Caco-2 (cell line): ENCODE measurements around the gene CFB. TPM values are rescaled to one million over a fixed set of nuclear protein-coding genes. Genes with fewer than 3 reads are reported as not detected.
"Not testable (repeated sequence)": the region's sequence is repeated elsewhere in the genome, so short reads cannot be mapped to it uniquely, and the experiment has no call there.

Source experiments
- BruUV-seq: library from RNA; stranded (reverse); fragments of 400-500 nt; replicated peaks from 2 replicates; lab custom pipeline; 2021; lab: Mats Ljungman, UMichigan
- CTCF ChIA-PET: fragments of 300-600 bp; sonication (Branson Sonifier 250); formaldehyde crosslinking; loops from one replicate; lab custom pipeline; 2022; ENCODE audit warnings: antibody characterized with exemption; lab: Charles Lee
- POLR2A ChIA-PET: fragments of 300-600 bp; sonication (Branson Sonifier 250); formaldehyde crosslinking; loops from one replicate; lab custom pipeline; 2022; ENCODE audit warnings: antibody characterized with exemption; lab: Charles Lee
- DNase-seq, 2 experiments: peaks; one replicate each; pipeline versions ENCODE4 v3.0.0 to v3.0.0-alpha.2; 2020 to 2022
- H3K27me3 ChIP-seq: replicated peaks from 2 replicates; pipeline ENCODE4 v1.6.0; 2011; ENCODE audit warnings: low read length; ENCODE audit not compliant: control insufficient read depth, insufficient read depth
- H3K36me3 ChIP-seq: 2 replicates; pipeline ENCODE4 v1.5.1; 2011; ENCODE audit warnings: low read length; ENCODE audit not compliant: control insufficient read depth, insufficient read depth
- H3K4me1 ChIP-seq: fragments of 250-450 bp; sonication (Bioruptor Pico); 2 replicates; pipeline ENCODE4 v1.5.1; 2020; ENCODE audit warnings: mild to moderate bottlenecking
- H3K4me3 ChIP-seq: 2 replicates; pipeline ENCODE4 v1.5.1; 2011; ENCODE audit warnings: low read depth, mild to moderate bottlenecking, control low read depth, low read length
- H3K9me3 ChIP-seq: fragments of 250-450 bp; sonication (Bioruptor Pico); 2 replicates; pipeline ENCODE4 v1.5.1; 2020; ENCODE audit warnings: mild to moderate bottlenecking, moderate library complexity
- H3K27ac Mint-ChIP-seq: one replicate; pipeline ENCODE4 v1.8.0; 2022; ENCODE audit warnings: mixed read lengths; ENCODE audit not compliant: unreplicated experiment
- H3K27me3 Mint-ChIP-seq: one replicate; pipeline ENCODE4 v1.8.0; 2022; ENCODE audit warnings: mixed read lengths; ENCODE audit not compliant: insufficient read depth, unreplicated experiment
- H3K36me3 Mint-ChIP-seq: one replicate; pipeline ENCODE4 v1.8.0; 2022; ENCODE audit warnings: mild to moderate bottlenecking, mixed read lengths; ENCODE audit not compliant: insufficient read depth, unreplicated experiment
- H3K4me1 Mint-ChIP-seq: one replicate; pipeline ENCODE4 v1.8.0; 2022; ENCODE audit warnings: low read depth, mixed read lengths; ENCODE audit not compliant: unreplicated experiment
- H3K4me3 Mint-ChIP-seq: one replicate; pipeline ENCODE4 v1.8.0; 2022; ENCODE audit warnings: mild to moderate bottlenecking, moderate library complexity, mixed read lengths; ENCODE audit not compliant: unreplicated experiment
- H3K9me3 Mint-ChIP-seq: one replicate; pipeline ENCODE4 v1.8.0; 2022; ENCODE audit warnings: mixed read lengths; ENCODE audit not compliant: unreplicated experiment
- intact Hi-C: fragments of 100-400 bp; cut with micrococcal nuclease; formaldehyde crosslinking; loops from one replicate; pipeline ENCODE4 v1.10.0; 2022; ENCODE audit not compliant: unreplicated experiment
- total RNA-seq: library from RNA; stranded (reverse); gene quantifications from 2 replicates; pipeline ENCODE4 v1.2.3, GENCODE V29; 2022
- TF ChIP-seq, protein P1 (sequence below), 2 experiments: fragments of 200-600 bp in 1 of 2; IDR thresholded peaks; 1 replicate in 1 of 2; 2 replicates in 1 of 2; pipeline versions ENCODE4 v1.5.1 to v1.8.0; 2011 to 2022; ENCODE audit warnings: antibody characterized with exemption in 1 of 2, control low read depth in 1 of 2, inconsistent platforms in 1 of 2, low read depth in 1 of 2, low read length in 1 of 2, mild to moderate bottlenecking in 1 of 2, moderate library complexity in 1 of 2; ENCODE audit not compliant: insufficient read depth in 1 of 2, severe bottlenecking in 1 of 2, unreplicated experiment in 1 of 2

CFB gene
- total RNA-seq, 1 experiment from 2014 or later: 32.1 TPM

DNA sequence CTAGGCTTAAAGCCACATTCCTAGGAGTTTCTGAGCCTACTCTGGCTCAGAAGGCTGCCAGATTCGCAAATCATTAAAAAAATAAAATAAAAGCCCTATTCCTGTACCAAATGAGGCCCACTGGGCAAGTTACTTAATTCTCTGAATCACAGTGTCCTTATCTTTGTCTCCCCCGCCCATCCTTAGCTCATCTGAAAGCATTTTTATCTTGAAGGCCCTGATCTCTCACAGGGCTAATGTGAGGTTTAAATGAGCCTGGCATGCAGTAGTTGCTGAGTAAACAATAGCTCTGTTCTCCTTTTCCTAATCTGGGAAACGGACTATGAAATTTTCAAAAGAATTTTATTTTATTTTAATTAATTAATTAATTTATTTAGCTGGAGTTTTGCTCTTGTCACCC is 41.9 kb upstream of the CFB start:
- CTCF ChIA-PET: interaction anchor here (1.0 kb wide), 1 partner anchor 49 kb away, joined by 3 read pairs; no protein-coding TSS in a partner anchor
- intact Hi-C loops: loop anchor here (2.0 to 5.0 kb wide), 2 partner anchors 37 to 213 kb away; no protein-coding TSS in a partner anchor
- no peaks in the 10 kb centered on the region for H3K9me3 ChIP-seq
- Mint-ChIP-seq H3K36me3 (peaks cover 23% of the 10 kb centered on the region), H3K4me1 (peaks cover 18% of the 10 kb centered on the region), H3K4me3 (no peak overlapping the region), H3K27ac (no peak overlapping the region), H3K9me3 (no peaks in the 10 kb centered on the region), H3K27me3 (no peaks in the 10 kb centered on the region)
- no peaks in the 10 kb centered on the region for H3K27me3 ChIP-seq
- H3K36me3 ChIP-seq: no peaks in the 10 kb centered on the region
- POLR2A ChIA-PET: no interaction called here
- no peak overlapping the region for H3K4me3 ChIP-seq
- TF ChIP-seq, protein P1, sequence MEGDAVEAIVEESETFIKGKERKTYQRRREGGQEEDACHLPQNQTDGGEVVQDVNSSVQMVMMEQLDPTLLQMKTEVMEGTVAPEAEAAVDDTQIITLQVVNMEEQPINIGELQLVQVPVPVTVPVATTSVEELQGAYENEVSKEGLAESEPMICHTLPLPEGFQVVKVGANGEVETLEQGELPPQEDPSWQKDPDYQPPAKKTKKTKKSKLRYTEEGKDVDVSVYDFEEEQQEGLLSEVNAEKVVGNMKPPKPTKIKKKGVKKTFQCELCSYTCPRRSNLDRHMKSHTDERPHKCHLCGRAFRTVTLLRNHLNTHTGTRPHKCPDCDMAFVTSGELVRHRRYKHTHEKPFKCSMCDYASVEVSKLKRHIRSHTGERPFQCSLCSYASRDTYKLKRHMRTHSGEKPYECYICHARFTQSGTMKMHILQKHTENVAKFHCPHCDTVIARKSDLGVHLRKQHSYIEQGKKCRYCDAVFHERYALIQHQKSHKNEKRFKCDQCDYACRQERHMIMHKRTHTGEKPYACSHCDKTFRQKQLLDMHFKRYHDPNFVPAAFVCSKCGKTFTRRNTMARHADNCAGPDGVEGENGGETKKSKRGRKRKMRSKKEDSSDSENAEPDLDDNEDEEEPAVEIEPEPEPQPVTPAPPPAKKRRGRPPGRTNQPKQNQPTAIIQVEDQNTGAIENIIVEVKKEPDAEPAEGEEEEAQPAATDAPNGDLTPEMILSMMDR (IDR thresholded peaks at IDR 0.05; ENCODE audit: insufficient read depth in 1 of 2, low read depth in 1 of 2, low read length in 1 of 2, severe bottlenecking in 1 of 2, unreplicated experiment in 1 of 2): no peak
- DNase-seq: no peak
- BruUV-seq: no TSS peak
- H3K4me1 ChIP-seq: peaks cover 19% of the 10 kb centered on the region

DNA sequence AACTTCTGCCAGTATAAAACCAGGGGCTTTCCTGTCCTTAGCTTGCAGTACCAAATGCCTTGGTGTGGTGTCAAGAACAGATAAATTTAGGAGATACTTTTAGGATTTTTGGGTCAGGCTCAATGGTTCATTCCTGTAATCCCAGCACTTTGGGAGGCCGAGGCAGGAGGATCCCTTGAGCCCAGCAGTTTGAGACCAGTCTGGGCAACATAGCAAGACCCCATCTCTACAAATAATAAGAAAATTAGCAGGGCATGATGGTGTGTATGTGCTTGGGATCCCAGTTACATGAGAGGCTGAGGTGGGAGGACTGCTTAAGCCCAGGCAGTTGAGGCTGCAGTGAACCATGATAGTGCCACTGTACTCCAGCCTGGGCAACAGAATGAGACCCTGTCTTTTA is 40.9 kb upstream of the CFB start:
- no peak overlapping the region for H3K27ac Mint-ChIP-seq
- Histone ChIP-seq H3K9me3 (no peaks in the 10 kb centered on the region), H3K4me1 (peaks cover 19% of the 10 kb centered on the region), H3K27me3 (no peaks in the 10 kb centered on the region), H3K36me3 (no peaks in the 10 kb centered on the region), H3K4me3 (no peak overlapping the region)
- H3K36me3 Mint-ChIP-seq: peaks cover 16% of the 10 kb centered on the region
- no peak for DNase-seq
- POLR2A ChIA-PET: interaction anchor here (0.5 kb wide), 1 partner anchor 8 kb away, joined by 3 read pairs; the partner anchor contains the start of gene EHMT2
- H3K27me3 Mint-ChIP-seq: no peaks in the 10 kb centered on the region
- no peak overlapping the region for H3K4me3 Mint-ChIP-seq
- H3K4me1 Mint-ChIP-seq: peaks cover 10% of the 10 kb centered on the region
- intact Hi-C loops: no loop called here
- no peaks in the 10 kb centered on the region for H3K9me3 Mint-ChIP-seq
- TF ChIP-seq, protein P1 (IDR thresholded peaks at IDR 0.05; ENCODE audit: insufficient read depth in 1 of 2, low read depth in 1 of 2, low read length in 1 of 2, severe bottlenecking in 1 of 2, unreplicated experiment in 1 of 2): no peak
- CTCF ChIA-PET: no interaction called here
- BruUV-seq: no TSS peak

DNA sequence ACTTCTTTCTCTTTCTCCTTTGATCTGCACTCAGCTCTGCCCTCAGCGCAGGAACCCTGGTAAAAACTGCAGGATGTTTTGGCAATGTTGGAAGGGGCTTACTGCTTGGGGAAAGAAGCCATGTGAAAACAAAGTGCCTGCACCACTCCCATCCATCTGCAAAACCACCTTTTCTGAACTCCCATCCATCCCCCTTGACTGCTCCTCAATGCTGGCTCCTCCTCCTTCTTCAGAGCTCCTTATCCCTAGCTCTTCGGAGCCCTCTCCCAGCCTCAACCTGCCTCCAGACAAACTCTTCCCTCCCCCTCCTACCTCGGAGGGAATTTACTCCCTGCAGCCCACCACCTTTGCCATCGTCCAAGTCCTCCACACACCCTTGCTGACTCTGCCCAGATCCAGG is 39.8 kb upstream of the CFB start:
- peaks cover 10% of the 10 kb centered on the region for H3K4me1 Mint-ChIP-seq
- TF ChIP-seq, protein P1 (IDR thresholded peaks at IDR 0.05; ENCODE audit: insufficient read depth in 1 of 2, low read depth in 1 of 2, low read length in 1 of 2, severe bottlenecking in 1 of 2, unreplicated experiment in 1 of 2): no peak
- no peaks in the 10 kb centered on the region for H3K9me3 ChIP-seq
- H3K4me3 Mint-ChIP-seq: no peak overlapping the region
- peaks cover 16% of the 10 kb centered on the region for H3K4me1 ChIP-seq
- no peaks in the 10 kb centered on the region for H3K27me3 ChIP-seq
- POLR2A ChIA-PET: no interaction called here
- H3K4me3 ChIP-seq: no peak overlapping the region
- no peaks in the 10 kb centered on the region for H3K9me3 Mint-ChIP-seq
- CTCF ChIA-PET: interaction anchor here (1.1 to 2.4 kb wide), 2 partner anchors 45 to 46 kb away, joined by 5 to 11 read pairs; no protein-coding TSS in a partner anchor
- peaks cover 16% of the 10 kb centered on the region for H3K36me3 Mint-ChIP-seq
- H3K36me3 ChIP-seq: no peaks in the 10 kb centered on the region
- no peak for DNase-seq
- intact Hi-C loops: no loop called here
- no peaks in the 10 kb centered on the region for H3K27me3 Mint-ChIP-seq
- H3K27ac Mint-ChIP-seq: peak overlapping the region; percentile 10
- BruUV-seq: no TSS peak

DNA sequence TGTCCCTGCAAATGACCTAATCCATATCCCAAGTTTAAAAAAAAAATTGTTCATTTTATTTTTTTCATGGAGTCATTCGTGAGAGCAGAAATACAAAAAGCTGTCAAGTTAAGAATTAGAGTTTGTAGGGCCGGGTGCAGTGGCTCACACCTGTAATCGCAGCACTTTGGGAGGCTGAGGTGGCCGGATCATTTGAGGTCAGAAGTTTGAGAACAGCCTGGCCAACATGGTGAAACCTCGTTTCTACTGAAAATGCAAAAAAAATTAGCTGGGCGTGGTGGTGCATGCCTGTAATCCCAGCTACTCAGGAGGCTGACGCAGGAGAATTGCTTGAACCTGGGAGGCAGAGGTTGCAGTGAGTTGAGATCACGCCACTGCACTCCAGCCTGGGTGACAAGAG is 39.2 kb upstream of the CFB start:
- BruUV-seq, H3K9me3 Mint-ChIP-seq, H3K27me3 Mint-ChIP-seq, H3K4me3 Mint-ChIP-seq, H3K36me3 ChIP-seq, intact Hi-C loops, DNase-seq, H3K27me3 ChIP-seq, H3K4me3 ChIP-seq, H3K9me3 ChIP-seq, POLR2A ChIA-PET: not testable (repeated sequence)
- H3K4me1 ChIP-seq: peaks cover 13% of the 10 kb centered on the region; the same call in 1 of the 2 replicates
- H3K4me1 Mint-ChIP-seq: peaks cover 10% of the 10 kb centered on the region
- CTCF ChIA-PET: interaction anchor here (0.6 to 2.4 kb wide), 5 partner anchors 15 to 289 kb away, joined by 3 to 11 read pairs (median 5); partner anchors contain the start of gene VARS1
- peaks cover 15% of the 10 kb centered on the region for H3K36me3 Mint-ChIP-seq
- peak overlapping the region; percentile 10 for H3K27ac Mint-ChIP-seq
